Activated T-helper 2 cell treated with anti-CD3 and anti-CD28 coated beads, Interferon-gamma antibody, Interleukin-2, Interleukin-4, amounts not matched to agents 10 μg/mL and 5 μg/mL and 100 μg/mL, durations not matched to agents 14 hours and 24 hours and 36 hours (primary cell): Measurements from ENCODE around the gene EID3. TPM values are rescaled to one million over a fixed set of nuclear protein-coding genes. Genes with fewer than 3 reads are reported as not detected.

Source experiments
- DNase-seq: peaks from one replicate; pipeline ENCODE4 v3.0.0; 2021; ENCODE audit warnings: low spot score
- H3K27ac Mint-ChIP-seq: one replicate; pipeline ENCODE4 v1.8.0; 2021; ENCODE audit warnings: mixed read lengths
- H3K27me3 Mint-ChIP-seq: one replicate; pipeline ENCODE4 v1.8.0; 2021; ENCODE audit warnings: low read depth, mixed read lengths
- H3K36me3 Mint-ChIP-seq: one replicate; pipeline ENCODE4 v1.8.0; 2021; ENCODE audit warnings: low read depth, mixed read lengths
- H3K4me1 Mint-ChIP-seq: one replicate; pipeline ENCODE4 v1.8.0; 2021; ENCODE audit warnings: low read depth, mixed read lengths
- H3K4me3 Mint-ChIP-seq: one replicate; pipeline ENCODE4 v1.8.0; 2021; ENCODE audit warnings: low read depth, mild to moderate bottlenecking, moderate library complexity, mixed read lengths
- H3K9me3 Mint-ChIP-seq: one replicate; pipeline ENCODE4 v1.8.0; 2021; ENCODE audit warnings: mixed read lengths
- intact Hi-C: fragments of 100-400 bp; cut with micrococcal nuclease; formaldehyde crosslinking; loops from one replicate; pipeline ENCODE4 v1.15.1; 2023
- total RNA-seq: library from RNA; stranded (reverse); gene quantifications from 2 replicates; pipeline ENCODE4 v1.2.3, GENCODE V29; 2022

The EID3 gene
- total RNA-seq, 1 donor from 2014 or later = 9.4 TPM

GRCh38 chr12:104307655-104308000 is 4.1 kb downstream of the EID3 start:
- no peaks in the 10 kb centered on the region for H3K9me3 Mint-ChIP-seq
- peaks cover 52% of the 10 kb centered on the region for H3K4me1 Mint-ChIP-seq
- peaks cover 69% of the 10 kb centered on the region for H3K36me3 Mint-ChIP-seq
- peak overlapping the region; percentile 6 for H3K27ac Mint-ChIP-seq
- intact Hi-C loops = loop anchor here (10.0 kb wide), 1 partner anchor 463 kb away; the partner anchor contains the start of gene NT5DC3
- no peak overlapping the region for H3K4me3 Mint-ChIP-seq
- H3K27me3 Mint-ChIP-seq = no peaks in the 10 kb centered on the region
- no peak for DNase-seq

GRCh38 chr12:104309446-104309993 is 6.0 kb downstream of the EID3 start:
- intact Hi-C loops = loop anchor here (10.0 kb wide), 1 partner anchor 465 kb away; the partner anchor contains the start of gene NT5DC3
- no peaks in the 10 kb centered on the region for H3K9me3 Mint-ChIP-seq
- H3K36me3 Mint-ChIP-seq = peaks cover 62% of the 10 kb centered on the region
- DNase-seq = no peak
- H3K27ac Mint-ChIP-seq = no peak overlapping the region
- peaks cover 40% of the 10 kb centered on the region for H3K4me1 Mint-ChIP-seq
- H3K4me3 Mint-ChIP-seq = no peak overlapping the region
- no peaks in the 10 kb centered on the region for H3K27me3 Mint-ChIP-seq

- no peak for DNase-seq
- Mint-ChIP-seq H3K9me3 (no peaks in the 10 kb centered on the region), H3K27me3 (no peaks in the 10 kb centered on the region), H3K4me1 (peaks cover 33% of the 10 kb centered on the region), H3K36me3 (peaks cover 62% of the 10 kb centered on the region), H3K4me3 (no peak overlapping the region), H3K27ac (no peak overlapping the region)
- intact Hi-C loops = no loop called here
These were observed 7.5 kb downstream of the EID3 start for GRCh38 chr12:104310751-104311633.

- Mint-ChIP-seq H3K36me3 (peaks cover 61% of the 10 kb centered on the region), H3K4me3 (no peak overlapping the region), H3K27me3 (no peaks in the 10 kb centered on the region), H3K4me1 (peaks cover 23% of the 10 kb centered on the region), H3K27ac (no peak overlapping the region), H3K9me3 (no peaks in the 10 kb centered on the region)
- no peak for DNase-seq
- intact Hi-C loops = no loop called here
These were observed 8.7 kb downstream of the EID3 start for GRCh38 chr12:104312202-104312601.

GRCh38 chr12:104312654-104313053 is 9.1 kb downstream of the EID3 start:
- peaks cover 19% of the 10 kb centered on the region for H3K4me1 Mint-ChIP-seq
- no peak overlapping the region for H3K27ac Mint-ChIP-seq
- H3K27me3 Mint-ChIP-seq = no peaks in the 10 kb centered on the region
- no peaks in the 10 kb centered on the region for H3K9me3 Mint-ChIP-seq
- H3K4me3 Mint-ChIP-seq = no peak overlapping the region
- H3K36me3 Mint-ChIP-seq = peaks cover 57% of the 10 kb centered on the region
- DNase-seq = no peak
- intact Hi-C loops = no loop called here

- peak overlapping the region; percentile 49 for H3K27ac Mint-ChIP-seq
- no peaks in the 10 kb centered on the region for H3K9me3 Mint-ChIP-seq
- DNase-seq = no peak
- H3K36me3 Mint-ChIP-seq = peaks cover 60% of the 10 kb centered on the region
- H3K4me3 Mint-ChIP-seq = no peak overlapping the region
- no peaks in the 10 kb centered on the region for H3K27me3 Mint-ChIP-seq
- peaks cover 19% of the 10 kb centered on the region for H3K4me1 Mint-ChIP-seq
- intact Hi-C loops = no loop called here
These were observed 10.2 kb downstream of the EID3 start for GRCh38 chr12:104313568-104314241.

GRCh38 chr12:104314242-104314614 is 10.7 kb downstream of the EID3 start:
- no peak overlapping the region for H3K27ac Mint-ChIP-seq

GRCh38 chr12:104315326-104316224 is 12.0 kb downstream of the EID3 start:
- H3K9me3 Mint-ChIP-seq = no peaks in the 10 kb centered on the region
- no peak overlapping the region for H3K4me3 Mint-ChIP-seq
- intact Hi-C loops = no loop called here
- no peak for DNase-seq
- peak overlapping the region; percentile 19 for H3K27ac Mint-ChIP-seq
- H3K36me3 Mint-ChIP-seq = peaks cover 63% of the 10 kb centered on the region
- H3K4me1 Mint-ChIP-seq = peaks cover 11% of the 10 kb centered on the region
- H3K27me3 Mint-ChIP-seq = no peaks in the 10 kb centered on the region

More at GRCh38 chr12:104314242-104314614, 10.7 kb downstream of the EID3 start:
- no peaks in the 10 kb centered on the region for H3K27me3 Mint-ChIP-seq
- H3K9me3 Mint-ChIP-seq = no peaks in the 10 kb centered on the region
- peaks cover 17% of the 10 kb centered on the region for H3K4me1 Mint-ChIP-seq
- intact Hi-C loops = no loop called here
- H3K4me3 Mint-ChIP-seq = no peak overlapping the region
- H3K36me3 Mint-ChIP-seq = peaks cover 61% of the 10 kb centered on the region
- DNase-seq = no peak

- Mint-ChIP-seq H3K4me3 (no peak overlapping the region), H3K4me1 (peaks cover 15% of the 10 kb centered on the region), H3K9me3 (no peaks in the 10 kb centered on the region), H3K36me3 (peaks cover 68% of the 10 kb centered on the region), H3K27ac (no peak overlapping the region), H3K27me3 (no peaks in the 10 kb centered on the region)
- intact Hi-C loops = no loop called here
- no peak for DNase-seq
These were observed 13.4 kb downstream of the EID3 start for GRCh38 chr12:104316936-104317335.

- no peak overlapping the region for H3K4me3 Mint-ChIP-seq
- H3K9me3 Mint-ChIP-seq = no peaks in the 10 kb centered on the region
- no peak for DNase-seq
- H3K27me3 Mint-ChIP-seq = no peaks in the 10 kb centered on the region
- intact Hi-C loops = no loop called here
- peaks cover 15% of the 10 kb centered on the region for H3K4me1 Mint-ChIP-seq
- H3K27ac Mint-ChIP-seq = no peak overlapping the region
- H3K36me3 Mint-ChIP-seq = peaks cover 68% of the 10 kb centered on the region
These were observed 14.1 kb downstream of the EID3 start for GRCh38 chr12:104317538-104318210.

- peaks cover 62% of the 10 kb centered on the region for H3K36me3 Mint-ChIP-seq
- no peaks in the 10 kb centered on the region for H3K9me3 Mint-ChIP-seq
- no peak overlapping the region for H3K4me3 Mint-ChIP-seq
- DNase-seq = no peak
- no peak overlapping the region for H3K27ac Mint-ChIP-seq
- no peaks in the 10 kb centered on the region for H3K27me3 Mint-ChIP-seq
- intact Hi-C loops = no loop called here
- H3K4me1 Mint-ChIP-seq = peaks cover 9% of the 10 kb centered on the region
These were observed 15.5 kb downstream of the EID3 start for GRCh38 chr12:104319028-104319427.
